Activated T-cell treated with anti-CD3 and anti-CD28 coated beads for 48 hours (primary cell): Measurements from ENCODE around the gene PARP12.

Source experiments
- DNase-seq: peaks from one replicate; pipeline ENCODE4 v3.0.0-alpha.2; 2020; ENCODE audit warnings: low read depth

The PARP12 gene

GRCh38 chr7:140035400-140036223 is 27.1 kb downstream of the PARP12 start:
- no peak for DNase-seq

DNA sequence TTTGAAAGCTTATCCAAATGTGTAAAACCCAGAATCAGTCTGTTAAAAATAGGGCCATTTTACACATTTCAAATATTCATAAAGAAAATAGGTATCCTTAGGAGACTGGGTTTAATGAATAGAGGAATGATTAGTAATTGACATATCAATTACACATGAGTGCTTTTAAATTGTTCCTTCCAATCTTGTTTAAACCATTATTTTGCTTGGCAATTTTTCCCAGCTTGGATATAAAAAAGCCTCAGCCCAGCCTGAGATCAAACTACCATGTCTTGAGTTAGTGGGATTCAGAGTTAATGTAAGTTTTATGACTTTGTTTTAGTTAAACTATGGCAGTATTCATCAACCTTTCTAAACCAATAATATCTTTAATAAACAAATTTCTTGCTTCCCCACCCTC is 28.3 kb downstream of the PARP12 start:
- DNase-seq, result no peak

DNA sequence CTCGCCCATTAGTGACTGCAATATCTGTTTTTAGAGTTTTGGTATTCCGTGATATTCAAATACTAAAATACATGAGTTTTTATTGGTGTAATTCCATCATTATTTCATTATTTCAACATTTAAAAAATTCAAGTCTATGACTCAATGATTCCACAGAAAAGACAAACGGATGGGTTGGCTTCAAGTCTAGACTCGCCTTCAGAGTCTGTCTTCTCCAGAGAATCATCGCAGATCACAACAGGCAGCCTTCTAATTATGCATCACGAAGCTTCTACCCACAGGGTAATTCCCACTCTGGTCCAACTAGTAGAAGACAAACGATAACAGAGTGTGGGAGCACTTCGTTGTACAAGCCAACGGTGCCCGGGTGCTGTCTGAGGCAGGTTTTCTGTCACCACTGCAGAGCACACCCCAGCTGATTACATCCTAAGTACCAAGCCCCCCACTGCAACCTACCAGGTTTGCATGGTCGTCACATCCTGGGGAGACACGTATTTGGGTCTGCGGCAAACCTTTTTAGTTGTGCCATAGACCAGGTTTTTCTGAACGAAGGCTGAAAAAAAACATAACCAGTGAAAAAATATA is 28.9 kb downstream of the PARP12 start:
- DNase-seq, result no peak

GRCh38 chr7:140033036-140033435 is 29.7 kb downstream of the PARP12 start:
- no peak for DNase-seq

DNA sequence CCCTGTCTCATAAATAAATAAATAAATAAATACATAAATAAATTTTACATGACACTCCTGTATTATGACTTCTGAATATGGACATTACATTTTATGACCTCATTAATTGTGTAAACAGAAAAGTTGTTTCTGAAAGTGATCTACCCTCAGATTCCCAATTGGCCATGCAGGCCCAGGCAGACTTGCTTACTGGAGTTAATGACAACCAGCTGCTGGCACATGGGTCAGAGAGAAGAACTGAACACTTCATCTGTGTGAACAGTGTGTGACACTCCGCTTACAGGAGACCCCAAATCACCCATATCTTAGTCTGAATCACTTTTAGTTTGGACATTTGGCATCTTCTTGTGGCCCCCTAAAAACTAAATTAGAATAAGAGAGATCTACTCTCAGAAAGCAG is 31.4 kb downstream of the PARP12 start:
- no peak for DNase-seq

GRCh38 chr7:140029072-140029471 is 33.7 kb downstream of the PARP12 start:
- DNase-seq, result no peak

DNA sequence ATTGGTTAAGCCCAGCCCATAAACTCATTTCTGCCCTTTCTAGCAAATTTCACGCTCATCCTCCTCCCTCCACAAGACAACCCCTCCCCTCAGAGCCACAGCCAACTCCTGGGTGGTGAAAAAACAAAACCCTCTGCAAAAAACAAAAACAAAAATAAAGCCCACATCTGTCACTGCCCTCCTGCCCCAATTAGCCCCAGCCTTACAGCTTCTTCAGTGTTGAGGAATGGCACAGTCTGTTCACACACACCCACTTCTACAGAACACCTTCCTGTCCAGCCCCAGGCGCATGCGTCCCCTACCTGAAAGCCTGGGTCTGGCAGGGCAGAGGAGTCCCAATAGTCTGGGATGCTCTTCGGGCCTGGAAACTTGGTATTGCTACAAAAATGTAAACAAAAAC is 34.4 kb downstream of the PARP12 start:
- DNase-seq, result no peak

DNA sequence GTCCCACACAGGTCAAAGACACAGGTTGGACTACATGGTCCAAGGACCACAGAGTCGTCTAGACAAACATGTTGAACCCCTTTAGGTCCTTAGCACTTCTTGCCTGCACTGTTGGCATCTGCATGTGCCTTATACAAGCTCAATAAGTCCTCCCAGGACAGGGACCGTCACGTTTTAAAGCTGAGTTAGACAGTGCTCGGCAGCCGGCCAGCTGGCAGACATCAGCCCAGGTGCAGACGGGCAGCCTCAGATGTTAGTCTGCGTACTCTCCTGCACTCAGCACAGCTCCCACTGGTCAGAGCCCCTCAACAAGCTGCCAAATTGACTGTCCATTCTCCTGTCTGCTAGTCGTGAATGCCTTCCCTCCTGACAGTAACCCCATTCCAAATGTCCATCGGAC is 34.9 kb downstream of the PARP12 start:
- no peak for DNase-seq

DNA sequence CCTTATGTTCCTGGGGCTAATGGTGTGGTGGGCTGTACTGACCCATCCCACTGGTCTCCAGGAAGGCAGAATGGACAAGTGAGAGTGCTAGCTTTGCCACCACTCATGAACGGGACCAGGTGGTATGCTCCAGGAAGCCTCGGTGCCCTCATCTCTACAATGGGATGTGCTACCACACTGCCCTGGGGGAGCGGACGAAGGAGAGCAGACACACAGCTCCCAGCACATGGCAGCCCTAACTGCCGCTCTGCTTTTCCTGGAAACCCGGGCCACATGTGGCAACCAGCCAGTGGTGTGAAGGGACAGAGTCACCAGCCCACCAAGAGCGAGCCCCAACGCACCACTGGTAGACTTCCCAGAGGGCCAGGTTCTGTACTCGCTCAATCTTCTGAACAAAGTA is 35.8 kb downstream of the PARP12 start:
- DNase-seq, result no peak

DNA sequence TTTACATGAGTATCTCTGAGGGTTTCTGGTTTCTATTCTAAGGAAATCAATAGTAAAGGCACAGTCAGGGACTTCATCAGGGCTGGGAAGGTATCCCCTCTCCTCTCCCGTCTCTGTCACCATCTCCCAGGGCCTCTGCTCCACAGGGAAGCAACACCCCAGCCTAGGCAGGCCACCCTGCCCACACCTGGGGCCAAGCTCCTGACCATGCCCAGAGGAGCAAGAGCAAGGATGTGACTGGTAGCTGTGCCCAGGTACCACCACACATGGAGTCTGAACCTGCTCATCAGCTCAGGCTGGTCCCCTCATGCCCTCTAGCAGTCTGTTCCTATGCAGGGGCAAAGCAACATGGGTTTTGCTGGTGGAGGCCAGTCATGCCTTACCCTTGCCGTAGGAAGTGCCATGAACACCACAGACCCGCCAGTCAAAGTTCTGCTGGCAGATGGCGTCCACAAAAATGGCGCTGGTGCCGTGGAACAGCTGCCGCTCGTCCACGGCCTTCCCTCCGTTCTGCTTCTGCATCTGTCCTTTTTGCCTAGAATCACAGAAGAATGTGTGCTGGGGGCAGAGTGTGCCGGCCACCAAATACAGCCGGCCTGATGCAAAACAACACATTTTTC is 36.8 kb downstream of the PARP12 start:
- DNase-seq, result no peak

DNA sequence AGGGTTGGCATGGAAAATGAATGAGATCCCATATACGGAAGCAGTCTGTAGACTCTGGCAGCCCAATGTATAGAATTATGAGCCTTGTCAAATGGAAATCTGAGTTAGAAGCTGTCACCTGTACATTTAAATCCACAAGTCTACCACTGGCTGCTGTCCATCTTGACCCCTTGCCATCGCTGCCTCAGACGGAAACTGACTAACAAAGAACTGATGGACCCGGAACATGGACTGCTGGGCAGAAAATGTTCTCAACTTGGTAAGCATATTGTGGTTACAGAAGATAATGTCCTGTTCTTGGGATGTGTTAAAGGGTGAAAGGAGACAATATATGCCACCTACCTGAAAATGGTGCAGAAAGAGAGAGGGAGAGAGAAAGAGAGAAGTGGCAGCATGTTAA is 37.5 kb downstream of the PARP12 start:
- DNase-seq, result no peak

- DNase-seq, result no peak
Measured at GRCh38 chr7:140024585-140024984, 38.2 kb downstream of the PARP12 start.

DNA sequence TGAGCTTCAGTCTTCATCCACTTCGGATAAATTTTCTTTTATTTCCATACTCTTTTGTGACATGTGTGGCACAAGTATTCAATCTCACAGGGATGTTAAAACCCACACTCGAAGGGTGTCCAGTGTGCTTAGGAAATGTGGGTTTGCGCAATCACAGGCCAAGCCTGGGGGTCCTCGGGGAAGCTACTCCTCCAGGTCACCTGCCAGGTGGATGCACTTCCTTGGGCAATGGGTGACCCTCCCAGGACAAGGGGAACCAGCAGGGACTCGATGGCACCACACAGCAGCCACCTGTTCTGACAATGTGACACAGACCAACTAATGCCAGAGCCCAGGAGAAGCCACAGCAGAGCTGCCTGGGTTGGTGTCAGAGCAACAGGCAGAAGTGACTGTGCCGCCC is 39.0 kb downstream of the PARP12 start:
- no peak for DNase-seq

GRCh38 chr7:140022582-140023211 is 40.1 kb downstream of the PARP12 start:
- DNase-seq, result no peak

- no peak for DNase-seq
Measured at GRCh38 chr7:140021603-140022002, 41.1 kb downstream of the PARP12 start.

DNA sequence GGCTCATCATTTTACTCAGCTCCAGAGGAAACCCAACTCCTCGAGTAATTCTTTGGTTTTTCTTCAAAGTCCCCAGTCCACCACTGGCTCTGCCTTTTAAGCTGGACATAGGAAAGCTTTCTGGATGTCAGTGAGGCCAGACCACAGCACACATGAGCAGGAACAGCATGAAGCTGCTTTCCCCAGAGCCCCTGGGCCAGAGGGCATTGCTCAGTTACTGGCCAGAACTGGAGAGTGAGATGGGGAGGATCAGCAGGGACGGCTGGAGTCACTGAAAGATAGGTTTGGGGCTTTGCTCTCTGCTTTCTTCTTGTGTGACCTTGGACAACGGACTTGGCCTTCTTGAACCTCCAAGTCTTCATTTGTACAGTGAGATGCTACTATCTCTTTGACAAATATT is 43.1 kb downstream of the PARP12 start:
- DNase-seq, result no peak

- DNase-seq, result no peak
Measured at GRCh38 chr7:140019172-140019571, 43.6 kb downstream of the PARP12 start.

DNA sequence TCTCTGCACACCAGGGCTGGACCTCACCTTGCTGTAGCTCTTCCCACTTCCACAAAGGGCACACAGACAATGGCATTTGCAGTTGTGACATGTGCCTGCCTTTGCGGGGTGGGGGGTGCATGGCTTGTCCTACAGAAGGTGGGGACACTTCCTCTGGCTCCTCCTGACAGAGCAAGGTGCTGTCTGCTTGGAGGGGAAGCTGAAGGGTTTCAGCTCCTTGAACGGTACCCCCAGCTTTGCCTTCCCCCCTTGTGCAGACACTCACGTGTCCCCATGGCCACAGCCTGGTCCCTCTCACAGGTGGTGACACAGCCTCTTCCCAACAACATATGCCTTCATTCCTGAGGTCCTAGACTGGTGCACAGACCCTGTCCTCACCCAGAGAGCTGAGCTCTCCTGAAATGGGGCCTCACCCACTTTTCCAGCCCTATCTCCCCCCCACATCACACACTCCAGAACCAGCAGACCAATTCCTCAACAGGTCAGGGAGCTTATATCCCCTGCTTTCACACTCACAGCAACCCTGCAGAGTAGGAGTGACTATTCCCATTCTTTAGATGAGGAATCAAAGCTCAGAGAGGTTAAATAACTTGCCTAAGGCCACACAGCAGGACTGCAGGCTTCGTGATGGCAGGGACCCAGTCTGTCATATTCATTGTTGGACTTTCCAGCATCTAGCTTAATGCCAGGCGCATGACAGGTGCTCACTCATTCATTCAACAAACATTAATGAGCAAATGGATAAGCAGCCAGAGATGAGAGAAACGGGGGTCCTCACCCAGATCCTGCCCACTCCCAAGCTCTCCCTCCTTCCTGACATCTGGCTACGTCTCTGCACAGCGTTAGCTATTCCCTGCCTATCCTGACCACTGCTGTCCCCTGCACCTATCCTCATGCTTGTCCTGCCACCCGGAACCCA is 44.4 kb downstream of the PARP12 start:
- no peak for DNase-seq

GRCh38 chr7:140017543-140017942 is 45.2 kb downstream of the PARP12 start:
- DNase-seq, result no peak

DNA sequence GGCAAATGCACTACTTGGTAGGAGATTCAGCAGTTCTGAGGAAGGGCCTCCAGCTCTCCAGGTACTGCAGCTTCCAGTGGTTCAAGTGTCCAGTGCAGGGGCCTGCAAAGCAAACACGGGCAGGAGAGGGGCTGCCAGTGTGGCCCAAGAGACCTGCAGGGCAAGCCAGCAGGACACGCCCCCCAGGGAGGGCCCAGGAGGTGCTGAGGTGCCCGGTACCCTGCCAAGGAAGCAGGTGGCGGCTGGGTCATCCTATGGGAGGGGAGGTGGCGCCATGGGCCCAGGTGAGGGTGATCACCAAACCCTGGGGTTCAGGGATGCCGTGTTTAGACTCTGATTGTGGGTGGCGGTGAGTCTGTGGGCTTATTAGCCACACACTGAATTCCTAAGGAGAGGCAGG is 45.7 kb downstream of the PARP12 start:
- DNase-seq, result no peak

DNA sequence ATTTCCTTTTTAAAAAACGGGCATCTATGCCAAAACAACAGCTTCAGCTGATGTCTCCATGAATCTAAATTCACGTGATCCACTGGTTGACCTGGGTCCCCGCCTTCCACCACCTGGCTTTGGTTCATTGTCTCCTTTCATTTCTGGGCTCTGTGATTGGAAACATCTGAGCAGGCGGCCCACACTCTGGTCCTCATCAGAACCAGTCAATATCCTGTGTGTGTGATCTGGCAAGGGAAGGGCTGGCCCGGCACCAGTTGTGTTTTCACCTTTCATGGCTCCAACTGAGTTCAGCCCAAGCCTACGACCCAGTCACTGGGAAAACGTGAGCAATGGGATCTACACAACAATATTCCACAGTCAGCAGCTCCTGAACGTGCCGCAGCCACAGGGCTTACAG is 46.2 kb downstream of the PARP12 start:
- no peak for DNase-seq

DNA sequence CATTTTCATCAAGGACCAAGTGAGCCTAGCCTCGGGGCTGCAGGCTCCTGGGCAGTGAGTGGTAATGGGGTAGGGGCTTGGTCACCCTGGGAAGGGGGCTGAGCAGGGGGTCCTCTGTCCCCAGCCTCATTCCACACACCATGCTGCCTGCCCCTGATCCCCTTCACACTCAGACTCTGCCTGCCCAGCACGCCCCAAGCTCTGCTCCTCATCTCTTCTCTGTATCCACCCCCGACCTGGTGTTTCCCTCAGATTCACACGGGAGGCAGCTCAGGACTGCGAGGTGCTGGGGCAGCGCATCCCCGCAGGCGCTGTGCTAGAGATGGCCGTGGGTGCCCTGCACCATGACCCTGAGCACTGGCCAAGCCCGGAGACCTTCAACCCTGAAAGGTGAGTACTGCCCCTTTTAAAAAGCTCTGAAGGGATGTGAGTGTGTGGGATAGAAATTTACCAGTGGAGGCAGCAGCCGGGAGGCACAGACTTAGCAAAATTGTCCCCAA is 47.2 kb downstream of the PARP12 start:
- no peak for DNase-seq
